Loucy (cell line): Measurements from ENCODE around the gene SH2B2.

Experiments
- CTCF ChIP-seq: fragments of 200-600 bp; sonication (generic); conservative IDR thresholded peaks from 2 replicates; pipeline ENCODE4 v1.5.1; 2014; ENCODE audit warnings: mild to moderate bottlenecking, antibody characterized with exemption, low read length
- EZH2phosphoT487 ChIP-seq: fragments of 200-600 bp; IDR thresholded peaks from 2 replicates; pipeline ENCODE4 v1.6.1; 2018; ENCODE audit warnings: antibody characterized with exemption, mild to moderate bottlenecking, moderate library complexity, borderline replicate concordance

GRCh38 chr7:102254521-102254920 lies 32.1 kb upstream of the SH2B2 start:
- TF ChIP-seq CTCF (no peak), EZH2phosphoT487 (no peak)
